ENCODE results near the gene PAWR. TPM values are rescaled to one million over a fixed set of nuclear protein-coding genes. Genes with fewer than 3 reads are reported as not detected.
"Not testable (repeated sequence)": the region's sequence is repeated elsewhere in the genome, so short reads cannot be mapped to it uniquely, and the experiment has no call there.

PAWR gene
- total and polyA plus RNA-seq, 7 donors: 0.77 to 3.5 (median 1.9) TPM

- Histone ChIP-seq H3K36me3 (ENCODE audit: insufficient read depth in 1 of 2, low read depth in 1 of 2) (no peaks in the 10 kb centered on the region), H3K27me3 (ENCODE audit: insufficient read depth in 3 of 3, low read length in 2 of 3) (no peaks in the 10 kb centered on the region), H3K4me1 (no peaks in the 10 kb centered on the region), H3K9me3 (no peaks in the 10 kb centered on the region), H3K27ac (no peak overlapping the region), H3K4me3 (no peak overlapping the region)
- DNase-seq: no peak
- no peak for ATAC-seq
- TF ChIP-seq CTCF (IDR thresholded peaks at IDR 0.05): no peak
- WGBS, 3 donors: 95 to 98% (median 97%) methylated on average over 7 of the region's 7 CpGs
- intact Hi-C loops (cut with DNase I): no loop called here
Measured at GRCh38 chr12:79657136-79657535, 33.6 kb downstream of the PAWR start.

- no peaks in the 10 kb centered on the region for H3K36me3 ChIP-seq (ENCODE audit: insufficient read depth in 1 of 2, low read depth in 1 of 2)
- 63 to 81% (median 79%) methylated on average over 2 of the region's 2 CpGs for WGBS, 3 donors
- ATAC-seq (no peak), DNase-seq (no peak)
- H3K27ac ChIP-seq: no peak overlapping the region
- intact Hi-C loops (cut with DNase I): no loop called here
- no peaks in the 10 kb centered on the region for H3K27me3 ChIP-seq (ENCODE audit: insufficient read depth in 3 of 3, low read length in 2 of 3)
- H3K9me3 ChIP-seq: no peaks in the 10 kb centered on the region
- no peaks in the 10 kb centered on the region for H3K4me1 ChIP-seq
- no peak overlapping the region for H3K4me3 ChIP-seq
- TF ChIP-seq CTCF (IDR thresholded peaks at IDR 0.05): no peak
Measured at GRCh38 chr12:79655036-79655435, 35.7 kb downstream of the PAWR start.

GRCh38 chr12:79652521-79652920 lies 38.2 kb downstream of the PAWR start:
- Histone ChIP-seq H3K9me3 (no peaks in the 10 kb centered on the region), H3K4me3 (no peak overlapping the region), H3K27ac (no peak overlapping the region), H3K36me3 (ENCODE audit: insufficient read depth in 1 of 2, low read depth in 1 of 2) (no peaks in the 10 kb centered on the region), H3K27me3 (ENCODE audit: insufficient read depth in 3 of 3, low read length in 2 of 3) (no peaks in the 10 kb centered on the region), H3K4me1 (no peaks in the 10 kb centered on the region)
- DNase-seq: no peak
- 80 to 89% (median 84%) methylated on average over 1 of the region's 1 CpG for WGBS, 3 donors
- intact Hi-C loops (cut with DNase I): no loop called here
- no peak for ATAC-seq
- no peak for TF ChIP-seq CTCF (IDR thresholded peaks at IDR 0.05)

- Histone ChIP-seq H3K4me3 (no peak overlapping the region), H3K9me3 (no peaks in the 10 kb centered on the region), H3K27me3 (ENCODE audit: insufficient read depth in 3 of 3, low read length in 2 of 3) (no peaks in the 10 kb centered on the region), H3K27ac (no peak overlapping the region), H3K4me1 (no peaks in the 10 kb centered on the region), H3K36me3 (ENCODE audit: insufficient read depth in 1 of 2, low read depth in 1 of 2) (no peaks in the 10 kb centered on the region)
- WGBS, 3 donors: 74 to 89% (median 84%) methylated on average over 2 of the region's 2 CpGs
- intact Hi-C loops (cut with DNase I): no loop called here
- TF ChIP-seq CTCF (IDR thresholded peaks at IDR 0.05): no peak
- ATAC-seq (no peak), DNase-seq (no peak)
Measured at GRCh38 chr12:79650440-79650839, 40.3 kb downstream of the PAWR start.

- ATAC-seq (no peak), DNase-seq (no peak)
- Histone ChIP-seq H3K36me3 (ENCODE audit: insufficient read depth in 1 of 2, low read depth in 1 of 2) (no peaks in the 10 kb centered on the region), H3K9me3 (no peaks in the 10 kb centered on the region), H3K4me3 (no peak overlapping the region), H3K4me1 (no peaks in the 10 kb centered on the region), H3K27me3 (ENCODE audit: insufficient read depth in 3 of 3, low read length in 2 of 3) (no peaks in the 10 kb centered on the region), H3K27ac (no peak overlapping the region)
- TF ChIP-seq CTCF (IDR thresholded peaks at IDR 0.05): no peak
- intact Hi-C loops (cut with DNase I): no loop called here
- WGBS, 3 donors: 72 to 85% (median 78%) methylated on average over 1 of the region's 1 CpG
Measured at GRCh38 chr12:79648881-79649280, 41.9 kb downstream of the PAWR start.

GRCh38 chr12:79646843-79647242 lies 43.9 kb downstream of the PAWR start:
- 95 to 96% (median 96%) methylated on average over 4 of the region's 4 CpGs for WGBS, 3 donors

More at GRCh38 chr12:79646843-79647242, 43.9 kb downstream of the PAWR start:
- DNase-seq; H3K27me3 ChIP-seq (ENCODE audit: insufficient read depth in 3 of 3, low read length in 2 of 3); H3K4me1 ChIP-seq; H3K4me3 ChIP-seq; ATAC-seq; H3K36me3 ChIP-seq (ENCODE audit: insufficient read depth in 1 of 2, low read depth in 1 of 2); H3K27ac ChIP-seq; H3K9me3 ChIP-seq; intact Hi-C loops (cut with DNase I): not testable (repeated sequence)

Measured in psoas muscle (tissue), 8 donors.